HEK293T (cell line): ENCODE measurements around the gene LGALS1.

Experiments used
- CTCF ChIA-PET: fragments of 350-600 bp; formaldehyde crosslinking; extraction: SDS; loops from one replicate; lab custom pipeline; 2021; ENCODE audit warnings: antibody characterized with exemption, inconsistent platforms; lab: Yijun Ruan, JAX
- POLR2A ChIA-PET: fragments of 350-600 bp; formaldehyde crosslinking; extraction: SDS; loops from one replicate; lab custom pipeline; 2020; ENCODE audit warnings: antibody characterized with exemption, inconsistent platforms; lab: Yijun Ruan, JAX
- DNase-seq: peaks from one replicate; pipeline ENCODE4 v3.0.0; 2012; ENCODE audit warnings: mixed read lengths; ENCODE audit errors: extremely low spot score
- ARNT ChIP-seq: fragments of 450-650 bp; IDR thresholded peaks from 2 replicates; pipeline ENCODE4 v1.6.1; 2017; ENCODE audit warnings: mild to moderate bottlenecking
- BHLHE40 ChIP-seq: fragments of 450-650 bp; IDR thresholded peaks from 2 replicates; pipeline ENCODE4 v1.6.1; 2016; ENCODE audit warnings: mild to moderate bottlenecking, moderate library complexity, borderline replicate concordance
- CTBP1 ChIP-seq: fragments of 450-650 bp; IDR thresholded peaks from 2 replicates; pipeline ENCODE4 v1.6.1; 2016; ENCODE audit warnings: borderline replicate concordance
- ELF4 ChIP-seq: fragments of 450-650 bp; IDR thresholded peaks from 2 replicates; pipeline ENCODE4 v1.6.1; 2017; ENCODE audit warnings: antibody characterized with exemption
- FOXA1 ChIP-seq: fragments of 450-650 bp; IDR thresholded peaks from 2 replicates; pipeline ENCODE4 v1.6.1; 2016; ENCODE audit warnings: mild to moderate bottlenecking
- FOXK2 ChIP-seq: fragments of 450-650 bp; IDR thresholded peaks from 2 replicates; pipeline ENCODE4 v1.6.1; 2016; ENCODE audit warnings: mild to moderate bottlenecking
- FOXM1 ChIP-seq: fragments of 450-650 bp; IDR thresholded peaks from 2 replicates; pipeline ENCODE4 v1.6.1; 2017; ENCODE audit warnings: mild to moderate bottlenecking, borderline replicate concordance
- HDGF ChIP-seq: fragments of 450-650 bp; IDR thresholded peaks from 2 replicates; pipeline ENCODE4 v1.6.1; 2017; ENCODE audit warnings: antibody characterized with exemption, borderline replicate concordance
- L3MBTL2 ChIP-seq: fragments of 450-650 bp; conservative IDR thresholded peaks from 2 replicates; pipeline ENCODE4 v1.6.1; 2016; ENCODE audit warnings: mild to moderate bottlenecking
- LEF1 ChIP-seq: fragments of 450-650 bp; IDR thresholded peaks from 2 replicates; pipeline ENCODE4 v1.6.1; 2017; ENCODE audit warnings: mild to moderate bottlenecking, borderline replicate concordance
- NFRKB ChIP-seq: fragments of 450-650 bp; IDR thresholded peaks from 2 replicates; pipeline ENCODE4 v1.6.1; 2016; ENCODE audit warnings: mild to moderate bottlenecking, moderate library complexity
- SP1 ChIP-seq: fragments of 450-650 bp; IDR thresholded peaks from 2 replicates; pipeline ENCODE4 v1.6.1; 2017
- SUZ12 ChIP-seq: fragments of 450-650 bp; IDR thresholded peaks from 2 replicates; pipeline ENCODE4 v1.6.1; 2016; ENCODE audit warnings: mild to moderate bottlenecking
- TARDBP ChIP-seq: fragments of 450-650 bp; IDR thresholded peaks from 2 replicates; pipeline ENCODE4 v1.6.1; 2016
- ZNF384 ChIP-seq: fragments of 450-650 bp; IDR thresholded peaks from 2 replicates; pipeline ENCODE4 v1.6.1; 2016
- TF ChIP-seq, protein P1 (sequence below): fragments of 450-650 bp; IDR thresholded peaks from 2 replicates; pipeline ENCODE4 v1.6.1; 2016

Gene LGALS1

DNA sequence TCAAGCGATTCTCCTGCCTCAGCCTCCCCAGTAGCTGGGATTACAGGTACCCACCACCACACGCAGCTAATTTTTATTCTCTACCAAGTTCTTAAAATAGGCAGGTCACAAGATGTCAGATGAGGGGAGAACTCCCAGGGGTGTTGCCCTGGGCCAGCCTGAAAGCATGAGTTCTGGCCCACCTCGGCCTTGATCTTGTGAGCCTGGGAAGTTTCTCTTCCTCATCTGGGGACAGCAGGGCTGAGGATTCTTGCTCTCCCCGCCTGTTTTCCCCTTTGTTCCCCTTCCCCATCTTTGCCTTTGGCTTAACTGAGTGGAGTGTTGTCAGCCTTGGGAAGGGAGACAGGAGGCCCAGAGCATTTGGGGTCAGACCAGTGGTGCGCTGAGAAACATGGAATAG, 13.4 kb upstream of the LGALS1 start:
- TF ChIP-seq FOXK2: no peak
- no peak for TF ChIP-seq FOXA1
- no peak for TF ChIP-seq SP1
- TF ChIP-seq ELF4: no peak
- no peak for TF ChIP-seq HDGF
- TF ChIP-seq BHLHE40: no peak
- no peak for TF ChIP-seq SUZ12
- no peak for TF ChIP-seq L3MBTL2
- no peak for TF ChIP-seq CTBP1
- TF ChIP-seq ARNT: no peak
- TF ChIP-seq LEF1: no peak
- no peak for TF ChIP-seq TARDBP
- TF ChIP-seq, protein P1, sequence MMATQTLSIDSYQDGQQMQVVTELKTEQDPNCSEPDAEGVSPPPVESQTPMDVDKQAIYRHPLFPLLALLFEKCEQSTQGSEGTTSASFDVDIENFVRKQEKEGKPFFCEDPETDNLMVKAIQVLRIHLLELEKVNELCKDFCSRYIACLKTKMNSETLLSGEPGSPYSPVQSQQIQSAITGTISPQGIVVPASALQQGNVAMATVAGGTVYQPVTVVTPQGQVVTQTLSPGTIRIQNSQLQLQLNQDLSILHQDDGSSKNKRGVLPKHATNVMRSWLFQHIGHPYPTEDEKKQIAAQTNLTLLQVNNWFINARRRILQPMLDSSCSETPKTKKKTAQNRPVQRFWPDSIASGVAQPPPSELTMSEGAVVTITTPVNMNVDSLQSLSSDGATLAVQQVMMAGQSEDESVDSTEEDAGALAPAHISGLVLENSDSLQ: no peak
- TF ChIP-seq NFRKB: no peak
- TF ChIP-seq FOXM1: no peak
- TF ChIP-seq ZNF384: no peak
- ChIA-PET CTCF (interaction anchor here (0.8 to 5.3 kb wide), 10 partner anchors 10 to 201 kb away, joined by 3 to 40 read pairs (median 4); partner anchors contain the start of gene NOL12), POLR2A (interaction anchor here (1.2 to 6.3 kb wide), 5 partner anchors 11 to 140 kb away, joined by 3 to 105 read pairs (median 13); partner anchors contain the start of genes GGA1, LGALS1 and NOL12)
- DNase-seq: no peak

DNA sequence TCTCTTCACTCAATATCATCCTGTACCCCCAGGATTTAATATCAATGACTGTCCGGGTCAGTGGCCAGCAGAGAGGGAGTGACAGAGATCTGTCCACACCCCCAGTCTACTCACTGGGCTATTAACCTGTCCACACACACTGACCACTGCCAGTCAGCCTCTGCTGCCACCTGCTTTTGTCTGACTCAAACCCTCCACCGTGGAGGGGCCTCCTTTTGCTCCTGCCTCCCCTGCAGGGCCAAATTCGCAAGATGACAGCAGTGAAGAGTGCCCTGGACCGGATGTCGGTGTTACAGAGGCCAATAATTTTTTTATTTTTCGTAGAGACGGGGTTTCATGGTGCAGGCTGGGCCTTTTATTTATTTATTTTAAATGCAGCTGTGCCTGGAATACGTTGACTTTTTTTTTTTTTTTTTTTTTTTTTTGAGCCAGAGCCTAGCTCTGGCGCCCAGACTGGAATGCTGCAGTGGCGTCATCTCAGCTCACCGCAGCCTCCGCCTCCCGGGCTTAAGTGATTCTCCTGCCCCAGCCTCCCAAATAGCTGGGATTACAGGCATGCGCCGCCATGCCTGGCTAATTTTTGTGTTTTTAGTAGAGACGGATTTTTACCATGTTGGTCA, 11.8 kb upstream of the LGALS1 start:
- POLR2A ChIA-PET: no interaction called here

DNA sequence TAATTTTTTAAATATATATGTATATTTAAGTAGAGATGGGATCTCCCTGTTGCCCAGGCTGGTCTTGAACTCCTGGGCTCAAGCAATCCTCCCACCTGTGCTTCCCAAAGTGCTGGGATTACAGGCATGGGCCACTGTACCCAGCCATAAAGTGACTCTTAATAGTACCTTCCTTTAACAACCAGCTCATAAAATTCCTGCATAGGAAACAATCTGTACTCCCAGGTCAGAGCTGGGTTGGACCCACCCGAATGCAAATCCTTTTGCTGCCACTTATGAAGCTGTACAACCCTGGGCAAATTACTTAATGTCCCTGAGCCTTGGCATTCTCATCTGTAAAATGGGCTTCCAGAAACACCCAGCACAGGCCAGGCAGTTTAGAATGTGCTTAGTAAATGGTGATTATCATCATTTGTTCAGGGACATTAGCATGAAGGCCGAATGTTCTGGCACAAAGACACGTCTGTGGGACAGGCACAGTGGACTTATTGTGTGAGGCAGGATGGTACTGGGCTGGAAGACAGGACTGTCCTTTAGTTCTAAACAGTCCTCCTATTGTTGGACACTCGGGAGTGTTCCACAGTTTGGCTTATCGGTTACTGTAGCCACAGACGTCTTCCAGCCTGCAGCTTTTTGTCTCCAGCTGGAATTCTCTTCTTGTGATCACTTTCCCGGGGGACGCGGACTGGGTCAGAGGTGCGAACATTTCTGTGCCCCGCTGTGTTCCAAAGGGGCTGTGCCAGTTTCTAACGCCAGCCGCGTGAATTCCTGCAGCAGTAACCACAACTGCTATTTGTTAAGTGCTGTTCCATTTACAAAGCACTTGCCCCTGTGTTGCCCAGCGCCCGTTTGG, 11.0 kb upstream of the LGALS1 start:
- TF ChIP-seq CTBP1 (no peak), ZNF384 (no peak), ARNT (no peak), FOXA1 (no peak), L3MBTL2 (no peak), TARDBP (no peak)
- TF ChIP-seq, protein P1: no peak
- DNase-seq: no peak
- POLR2A ChIA-PET: no interaction called here
- CTCF ChIA-PET: interaction anchor here (1.2 kb wide), 1 partner anchor 21 kb away, joined by 3 read pairs; no protein-coding TSS in a partner anchor

More for the DNA sequence above, 11.8 kb upstream of the LGALS1 start:
- no peak for DNase-seq
- TF ChIP-seq TARDBP (no peak), FOXK2 (no peak), ZNF384 (peak; percentile 80), LEF1 (no peak), SUZ12 (no peak)
- CTCF ChIA-PET: interaction anchor here (0.6 to 1.2 kb wide), 2 partner anchors 20 to 232 kb away, joined by 3 read pairs; no protein-coding TSS in a partner anchor

DNA sequence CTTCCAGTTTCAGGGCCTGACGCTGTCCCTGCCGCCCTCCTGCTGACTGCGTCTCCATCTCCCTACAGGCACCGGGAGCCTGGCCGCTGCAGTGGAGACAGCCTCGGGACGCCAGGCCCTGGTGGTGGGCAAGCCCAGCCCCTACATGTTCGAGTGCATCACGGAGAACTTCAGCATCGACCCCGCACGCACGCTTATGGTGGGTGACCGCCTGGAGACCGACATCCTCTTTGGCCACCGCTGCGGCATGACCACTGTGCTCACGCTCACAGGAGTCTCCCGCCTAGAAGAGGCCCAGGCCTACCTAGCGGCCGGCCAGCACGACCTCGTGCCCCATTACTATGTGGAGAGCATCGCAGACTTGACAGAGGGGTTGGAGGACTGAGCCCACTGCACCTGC, 9.9 kb upstream of the LGALS1 start:
- TF ChIP-seq NFRKB (no peak), FOXA1 (no peak)
- DNase-seq: no peak
- CTCF ChIA-PET: no interaction called here
- POLR2A ChIA-PET: interaction anchor here (1.0 kb wide), 1 partner anchor 10 kb away, joined by 3 read pairs; the partner anchor contains the start of gene LGALS1

DNA sequence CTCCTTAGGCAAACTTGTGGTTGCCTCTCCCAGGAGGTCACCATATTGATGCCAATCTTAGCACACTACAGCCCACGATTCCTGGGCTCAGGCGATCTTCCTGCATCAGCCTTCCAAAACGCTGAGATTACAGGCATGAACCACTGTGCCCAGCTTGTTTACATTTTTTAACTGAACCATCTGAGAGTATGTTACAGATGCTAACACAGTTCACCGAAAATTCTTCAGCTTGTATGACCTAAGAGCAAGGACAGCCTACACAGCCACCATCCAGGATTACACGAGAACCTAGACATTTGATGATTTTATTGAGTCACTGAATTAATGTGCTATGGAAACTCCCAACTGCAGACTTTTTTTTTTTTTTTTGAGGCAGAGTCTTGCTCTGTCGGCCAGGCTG, 5.8 kb upstream of the LGALS1 start:
- ChIA-PET CTCF (interaction anchor here (0.7 to 3.2 kb wide), 2 partner anchors 27 to 33 kb away, joined by 3 to 9 read pairs; no protein-coding TSS in a partner anchor), POLR2A (interaction anchor here (0.7 to 8.9 kb wide), 2 partner anchors 9 to 290 kb away, joined by 3 to 105 read pairs; partner anchors contain the start of gene PDXP)
- TF ChIP-seq HDGF (no peak), ZNF384 (no peak), CTBP1 (no peak), LEF1 (no peak), TARDBP (no peak), FOXM1 (no peak), FOXK2 (no peak), NFRKB (no peak), L3MBTL2 (no peak), ARNT (no peak), ELF4 (no peak)
- TF ChIP-seq, protein P1: no peak
- no peak for DNase-seq
